HG02981 (cell line): ENCODE data around the gene ZNF319.

Experiments
- ATAC-seq: cut with Tn5 transposase; IDR thresholded peaks from one replicate; pipeline ENCODE4 v1.9.1; 2021; ENCODE audit warnings: mild to moderate bottlenecking, moderate library complexity; ENCODE audit not compliant: unreplicated experiment

The ZNF319 gene

GRCh38 chr16:57957673-57958392, 42.6 kb downstream of the ZNF319 start:
- no peak for ATAC-seq

- ATAC-seq = no peak
Observed at GRCh38 chr16:57956924-57957672, 43.4 kb downstream of the ZNF319 start.

GRCh38 chr16:57956270-57956808, 44.1 kb downstream of the ZNF319 start:
- ATAC-seq = no peak

GRCh38 chr16:57955572-57956188, 44.8 kb downstream of the ZNF319 start:
- no peak for ATAC-seq

- no peak for ATAC-seq
Observed at GRCh38 chr16:57953857-57954256, 46.6 kb downstream of the ZNF319 start.

GRCh38 chr16:57952909-57953308, 47.6 kb downstream of the ZNF319 start:
- no peak for ATAC-seq

GRCh38 chr16:57951204-57951960, 49.1 kb downstream of the ZNF319 start:
- ATAC-seq = no peak

- no peak for ATAC-seq
Observed at GRCh38 chr16:57950382-57950781, 50.1 kb downstream of the ZNF319 start.

GRCh38 chr16:57949595-57950238, 50.8 kb downstream of the ZNF319 start:
- ATAC-seq = no peak

- no peak for ATAC-seq
Observed at GRCh38 chr16:57949013-57949412, 51.5 kb downstream of the ZNF319 start.

GRCh38 chr16:57948027-57948426, 52.4 kb downstream of the ZNF319 start:
- ATAC-seq = no peak

GRCh38 chr16:57947261-57947660, 53.2 kb downstream of the ZNF319 start:
- ATAC-seq = no peak

- no peak for ATAC-seq
Observed at GRCh38 chr16:57946181-57946801, 54.2 kb downstream of the ZNF319 start.

GRCh38 chr16:57945740-57946138, 54.7 kb downstream of the ZNF319 start:
- no peak for ATAC-seq

GRCh38 chr16:57944970-57945739, 55.3 kb downstream of the ZNF319 start:
- ATAC-seq = no peak
